GM18517 (cell line): ENCODE measurements around the gene PTPRN2.
"Not testable (repeated sequence)": the region's sequence is repeated elsewhere in the genome, so short reads cannot be mapped to it uniquely, and the experiment has no call there.

Experiments
- ATAC-seq: cut with Tn5 transposase; IDR thresholded peaks from one replicate; pipeline ENCODE4 v1.9.1; 2021; ENCODE audit warnings: mild to moderate bottlenecking, moderate library complexity; ENCODE audit not compliant: unreplicated experiment

PTPRN2 gene

DNA sequence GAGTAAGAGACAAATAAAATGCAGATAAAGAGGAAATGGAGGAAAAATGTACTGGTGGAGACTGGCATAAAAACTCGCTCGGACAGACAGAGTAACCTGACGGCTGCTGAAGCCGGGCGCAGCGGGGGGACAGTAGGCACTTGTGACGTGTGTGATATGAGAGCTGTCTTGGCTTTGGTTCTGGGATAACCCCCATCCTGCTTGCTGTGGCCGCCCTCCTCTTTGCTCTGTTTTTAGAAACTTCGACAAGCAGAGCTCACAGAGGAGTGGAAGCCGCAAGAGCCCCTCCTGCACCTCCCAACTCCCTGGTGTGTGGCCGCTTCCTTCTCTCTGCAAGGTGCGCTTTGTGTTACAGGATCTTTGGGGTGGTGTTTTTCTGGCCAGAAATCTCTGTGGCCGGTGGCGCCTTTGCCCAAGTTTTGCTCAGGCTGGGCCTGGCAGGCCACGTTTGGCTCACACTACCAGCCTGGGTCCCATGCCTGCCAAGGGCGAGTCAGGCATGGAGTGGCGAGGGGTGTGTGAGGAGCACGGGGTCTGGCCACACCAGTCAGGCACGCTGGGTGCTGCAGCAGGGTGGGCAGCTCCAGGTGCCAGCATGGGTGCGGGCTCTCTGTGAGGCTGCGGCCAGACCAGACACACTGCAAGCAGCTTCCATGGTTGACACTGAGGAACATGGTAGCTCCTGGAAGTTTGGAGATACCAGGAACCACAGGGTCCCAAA is 982.8 kb downstream of the PTPRN2 start:
- no peak for ATAC-seq

DNA sequence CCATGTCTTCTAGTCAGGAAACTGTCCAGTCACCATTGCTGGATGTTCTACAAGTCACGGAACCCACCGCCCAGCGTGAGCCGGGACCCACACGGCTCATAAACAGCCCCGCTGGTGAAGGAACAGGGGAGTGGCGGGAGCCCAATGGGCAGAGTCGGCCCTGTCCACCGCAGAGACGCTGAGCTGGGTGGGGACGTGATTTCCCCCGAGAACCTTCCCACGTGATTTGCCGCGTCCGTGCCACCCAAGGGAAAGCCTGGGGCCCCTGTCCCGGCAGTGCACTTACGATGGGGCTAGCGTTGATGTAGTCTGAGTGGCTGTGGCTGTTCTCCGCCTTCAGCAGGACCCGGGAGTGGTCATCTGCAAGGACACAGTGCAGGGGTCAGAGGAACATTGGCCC is 983.9 kb downstream of the PTPRN2 start:
- ATAC-seq, result no peak

DNA sequence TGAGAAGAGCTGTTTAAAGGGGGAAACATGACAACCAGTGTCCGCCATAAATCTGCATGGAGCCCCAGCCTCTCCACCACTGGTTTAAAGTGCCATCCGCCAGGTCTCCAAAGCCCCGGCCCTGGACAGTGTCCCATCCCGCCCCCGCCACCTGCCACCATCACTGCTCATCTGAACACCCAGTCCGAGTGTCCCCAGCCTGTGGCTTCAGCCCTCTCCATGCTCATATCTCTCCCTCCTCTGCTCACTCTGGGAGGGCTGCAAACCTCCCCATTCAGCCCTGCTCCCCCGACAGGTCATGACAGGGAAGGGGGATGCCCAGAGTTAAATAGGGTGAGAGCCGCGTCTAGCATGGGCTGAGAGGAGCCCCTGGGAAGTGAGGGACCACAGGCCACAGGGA is 984.6 kb downstream of the PTPRN2 start:
- no peak for ATAC-seq

DNA sequence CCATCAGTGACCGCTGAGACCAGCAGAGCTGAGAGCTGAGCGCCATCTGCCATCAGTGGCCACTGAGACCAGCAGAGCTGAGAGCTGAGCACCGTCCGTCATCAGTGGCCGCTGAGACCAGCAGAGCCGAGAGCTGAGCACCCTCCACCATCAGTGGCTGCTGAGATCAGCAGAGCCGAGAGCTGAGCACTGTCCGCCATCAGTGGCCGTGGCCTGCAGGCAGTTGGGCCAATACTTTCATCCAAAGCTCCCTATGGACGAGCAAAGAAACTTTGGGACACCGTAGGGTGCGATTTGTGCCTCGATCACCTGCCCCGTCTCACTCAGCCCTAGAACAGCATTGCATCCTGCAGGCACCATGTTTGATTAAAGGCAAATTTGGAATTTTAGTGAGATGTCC is 985.0 kb downstream of the PTPRN2 start:
- no peak for ATAC-seq

DNA sequence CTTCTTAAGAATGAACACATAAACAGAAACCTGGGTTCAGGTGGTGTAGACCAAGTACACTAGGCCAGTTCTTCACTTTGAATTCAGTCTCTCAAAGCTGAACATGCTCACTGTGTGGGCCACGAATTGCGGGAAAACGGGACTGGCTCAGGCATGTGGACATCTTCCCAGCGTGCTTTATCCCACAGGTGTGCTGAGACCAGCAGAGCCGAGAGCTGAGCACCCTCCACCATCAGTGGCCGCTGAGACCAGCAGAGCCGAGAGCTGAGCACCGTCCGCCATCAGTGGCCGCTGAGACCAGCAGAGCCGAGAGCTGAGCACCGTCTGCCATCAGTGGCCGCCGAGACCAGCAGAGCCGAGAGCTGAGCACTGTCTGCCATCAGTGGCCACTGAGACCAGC is 985.5 kb downstream of the PTPRN2 start:
- ATAC-seq, result no peak

DNA sequence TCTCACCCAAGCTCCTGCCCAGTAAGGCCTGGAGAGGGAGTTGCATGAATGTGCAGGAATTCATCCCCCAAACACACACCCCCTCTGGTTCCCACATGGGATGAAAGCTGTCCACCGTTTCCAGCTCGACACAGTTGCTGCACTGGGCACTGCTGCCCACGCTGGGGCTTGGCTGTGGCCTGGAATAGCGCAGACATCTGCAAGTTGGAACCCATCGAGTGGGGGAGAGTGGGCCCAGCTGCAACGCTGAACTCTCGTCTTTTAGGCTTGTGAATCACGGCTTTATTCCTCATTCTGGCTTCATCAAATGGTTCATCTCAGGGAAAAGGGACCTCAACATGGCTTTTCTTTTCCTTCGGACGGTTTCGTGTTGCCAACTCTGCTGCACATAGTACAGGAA is 986.1 kb downstream of the PTPRN2 start:
- ATAC-seq, result no peak

DNA sequence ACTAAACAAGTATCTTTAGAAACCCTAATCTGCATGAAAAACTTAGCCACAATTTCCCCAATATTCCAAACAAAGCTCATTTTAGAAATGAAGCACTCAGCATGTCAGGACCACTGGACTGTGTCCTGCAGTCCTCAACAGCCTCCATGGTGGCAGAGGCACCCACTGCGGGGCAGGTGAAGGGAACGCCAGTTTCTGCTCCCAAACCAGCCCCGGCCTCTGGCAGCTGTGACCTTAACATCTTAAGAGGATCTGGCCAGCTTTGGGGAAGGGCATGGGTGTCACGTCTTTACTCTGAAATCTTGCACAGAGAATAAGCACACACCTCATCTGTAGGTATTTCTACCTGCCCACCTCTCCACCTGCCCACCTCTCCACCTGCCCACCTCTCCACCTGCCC is 988.1 kb downstream of the PTPRN2 start:
- no peak for ATAC-seq

DNA sequence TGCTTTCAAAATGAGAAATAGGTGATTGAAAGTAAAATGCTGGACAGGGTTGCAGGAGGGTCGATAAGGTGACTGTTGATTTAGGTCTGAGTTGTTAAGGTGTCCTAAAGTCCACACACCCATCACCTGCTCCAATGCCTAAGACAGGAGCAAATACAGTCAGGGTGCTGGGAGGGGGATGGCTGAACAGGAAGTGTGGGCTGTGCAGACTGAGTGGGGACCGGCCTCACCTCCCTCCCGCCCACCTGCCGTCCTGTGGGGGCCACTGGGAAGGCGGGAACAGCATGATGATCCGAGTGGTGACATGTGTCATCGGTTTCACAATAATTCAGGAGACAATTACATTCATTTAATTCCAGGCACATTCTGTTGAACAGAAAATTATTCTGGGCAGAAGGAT is 990.1 kb downstream of the PTPRN2 start:
- no peak for ATAC-seq

DNA sequence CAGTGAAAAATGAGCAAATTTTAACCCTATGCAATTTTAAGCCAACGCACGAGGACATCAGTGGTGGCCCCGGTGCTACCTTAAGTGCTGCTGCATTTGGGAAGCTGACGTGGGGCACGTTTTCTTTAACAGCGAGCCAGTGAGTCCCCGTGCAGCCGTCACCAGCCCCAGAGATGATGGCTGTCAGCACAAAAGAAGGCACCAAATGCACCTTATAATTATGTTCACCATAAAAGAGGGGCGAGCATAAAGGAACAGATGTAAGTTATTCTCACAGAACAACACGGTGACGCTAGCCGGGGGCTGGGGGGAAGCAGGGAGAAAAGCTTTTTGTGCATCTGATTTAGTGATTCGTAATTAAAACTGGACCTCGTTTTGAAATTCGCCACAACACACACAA is 990.7 kb downstream of the PTPRN2 start:
- no peak for ATAC-seq

DNA sequence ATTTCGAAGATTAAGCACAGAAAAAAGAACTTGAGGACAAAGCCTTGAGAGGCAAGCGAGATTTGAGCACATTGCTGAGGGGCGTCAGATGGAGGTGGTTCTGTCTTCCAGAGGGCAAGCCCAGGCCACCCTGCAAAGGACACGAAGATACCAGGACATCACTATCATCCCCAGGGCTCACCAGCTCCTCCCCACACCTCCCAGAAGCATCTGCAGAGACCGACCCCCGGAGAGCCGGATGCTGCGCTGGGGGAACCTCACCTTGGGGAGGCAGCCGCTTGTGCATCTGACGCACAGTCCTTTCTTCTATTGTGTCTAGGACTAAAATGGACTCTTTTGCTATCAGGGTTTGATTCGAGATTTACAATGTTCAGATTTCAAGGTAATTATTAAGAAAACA is 991.2 kb downstream of the PTPRN2 start:
- ATAC-seq, result no peak

DNA sequence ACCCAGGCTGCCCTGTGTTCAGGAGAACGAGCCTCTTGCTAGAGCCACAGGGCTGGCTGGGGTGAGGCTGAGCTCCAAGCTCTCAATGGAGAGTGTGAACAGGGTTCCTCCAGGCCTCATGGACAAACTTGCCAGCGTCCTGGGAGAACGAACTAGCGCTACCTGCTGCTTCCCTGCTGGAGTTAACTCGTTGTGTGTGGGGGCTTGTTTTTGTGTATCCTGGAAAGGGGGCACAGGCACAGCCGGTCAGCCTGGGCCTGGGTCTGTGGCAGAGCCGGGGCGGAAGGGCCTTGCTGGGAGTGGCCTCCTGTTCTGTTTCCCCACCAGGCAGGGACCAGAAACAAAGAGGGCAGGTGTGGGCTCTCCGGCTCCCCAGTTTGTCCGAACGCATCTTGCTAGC is 991.6 kb downstream of the PTPRN2 start:
- no peak for ATAC-seq

DNA sequence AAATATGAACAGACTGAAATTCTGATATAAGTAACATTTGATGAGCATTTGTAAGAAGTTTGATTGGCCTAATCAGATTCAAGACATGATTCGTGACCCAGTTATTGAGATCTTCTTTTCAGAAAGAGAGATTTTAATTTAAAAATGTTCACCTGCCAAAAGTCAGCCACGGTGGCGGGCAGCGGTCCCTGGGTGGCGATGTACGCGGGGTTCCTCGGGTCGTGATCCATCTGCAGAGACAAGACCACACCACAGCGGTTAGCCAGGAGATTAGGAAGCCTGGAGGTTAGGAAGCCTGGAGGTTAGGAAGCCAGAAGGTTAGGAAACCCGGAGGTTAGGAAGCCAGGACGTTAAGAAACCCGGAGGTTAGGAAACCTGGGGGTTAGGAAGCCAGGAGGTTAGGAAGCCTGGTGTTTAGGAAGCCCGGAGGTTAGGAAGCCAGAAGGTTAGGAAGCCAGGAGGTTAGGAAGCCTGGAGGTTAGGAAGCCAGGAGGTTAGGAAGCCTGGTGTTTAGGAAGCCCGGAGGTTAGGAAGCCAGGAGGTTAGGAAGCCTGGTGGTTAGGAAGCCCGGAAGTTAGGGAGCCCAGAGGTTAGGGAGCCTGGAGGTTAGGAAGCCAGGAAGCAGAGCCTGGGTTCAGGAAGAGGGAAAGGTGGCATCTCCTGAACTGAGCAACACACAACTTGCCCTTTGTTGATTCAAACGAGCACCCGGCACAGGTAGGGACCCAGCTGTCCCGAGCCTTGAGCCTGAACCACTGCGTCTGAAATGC is 992.4 kb downstream of the PTPRN2 start:
- no peak for ATAC-seq

DNA sequence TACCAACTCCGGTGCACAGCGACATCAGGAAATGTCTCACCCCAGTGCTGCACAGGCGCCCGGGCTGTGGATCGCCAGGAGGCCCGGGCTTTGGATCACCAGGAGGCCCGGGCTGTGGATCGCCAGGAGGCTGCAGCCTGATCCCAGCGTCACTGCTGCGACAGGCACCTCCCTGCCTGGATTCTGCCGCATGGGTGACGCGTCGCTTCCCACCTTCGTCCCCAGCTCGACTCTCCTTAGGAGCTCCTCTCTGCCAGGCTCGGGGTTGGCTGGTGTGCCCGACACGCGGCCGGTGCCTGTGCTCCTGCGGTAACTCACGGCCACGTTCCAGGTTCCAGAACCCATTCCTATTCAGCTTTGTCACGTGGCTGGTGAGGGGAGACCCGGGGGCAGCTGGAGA is 993.3 kb downstream of the PTPRN2 start:
- no peak for ATAC-seq

DNA sequence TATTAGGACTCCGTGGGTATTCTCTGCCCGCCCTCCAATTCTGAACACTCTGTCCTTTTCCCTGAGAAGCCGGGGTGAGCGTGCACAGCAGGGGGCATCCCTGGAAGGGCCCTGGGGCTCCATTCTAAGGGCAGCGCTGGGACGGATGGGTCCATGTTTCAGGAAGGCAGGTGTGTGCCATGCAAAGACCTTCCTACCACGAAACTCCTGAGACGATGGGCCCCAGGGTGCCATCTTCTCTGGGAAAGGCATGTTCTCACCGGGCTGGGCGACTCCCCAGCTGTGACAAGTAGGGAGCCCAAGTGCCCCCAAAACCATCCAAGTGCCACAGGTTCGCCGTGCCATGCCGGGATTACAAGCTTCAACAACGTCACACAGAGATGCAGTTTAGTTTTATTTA is 994.1 kb downstream of the PTPRN2 start:
- no peak for ATAC-seq

DNA sequence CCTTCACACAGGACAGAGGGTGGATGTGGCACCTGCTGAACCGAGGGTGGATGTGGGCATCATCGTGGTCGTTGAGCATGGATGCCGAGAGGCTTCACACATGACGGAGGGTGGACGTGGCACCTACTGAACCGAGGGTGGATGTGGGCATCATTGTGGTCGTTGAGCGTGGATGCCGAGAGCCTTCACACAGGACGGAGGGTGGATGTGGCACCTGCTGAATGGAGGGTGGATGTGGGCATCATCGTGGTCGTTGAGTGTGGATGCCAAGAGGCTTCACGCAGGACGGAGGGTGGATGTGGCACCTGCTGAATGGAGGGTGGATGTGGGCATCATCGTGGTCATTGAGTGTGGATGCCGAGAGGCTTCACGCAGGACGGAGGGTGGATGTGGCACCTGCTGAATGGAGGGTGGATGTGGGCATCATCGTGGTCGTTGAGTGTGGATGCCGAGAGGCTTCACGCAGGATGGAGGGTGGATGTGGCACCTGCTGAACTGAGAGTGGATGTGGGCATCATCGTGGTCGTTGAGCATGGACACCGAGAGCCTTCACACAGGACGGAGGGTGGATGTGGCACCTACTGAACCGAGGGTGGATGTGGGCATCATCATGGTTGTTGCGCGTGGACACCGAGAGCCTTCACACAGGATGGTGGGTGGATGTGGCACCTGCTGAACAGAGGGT is 994.8 kb downstream of the PTPRN2 start:
- ATAC-seq, result not testable (repeated sequence)

DNA sequence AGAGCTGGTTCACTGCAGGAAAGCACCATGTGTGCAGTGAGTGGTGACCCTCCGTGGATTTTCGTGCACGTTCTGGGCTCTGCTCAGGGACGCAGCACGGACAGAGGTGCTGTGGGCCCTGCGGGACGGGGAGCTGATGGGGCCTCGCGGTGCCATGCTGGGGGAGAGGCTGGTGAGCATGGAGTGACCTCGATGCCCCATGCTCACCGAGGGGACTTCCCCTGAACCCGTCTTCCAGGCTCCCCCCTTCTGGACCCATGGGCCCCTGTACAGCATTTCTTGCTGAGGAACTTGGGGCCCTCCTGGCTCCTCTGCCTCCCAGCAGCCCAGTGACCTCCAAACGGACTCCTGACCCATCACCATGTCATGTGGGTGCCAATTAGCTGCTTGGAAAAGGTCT is 997.1 kb downstream of the PTPRN2 start:
- no peak for ATAC-seq

DNA sequence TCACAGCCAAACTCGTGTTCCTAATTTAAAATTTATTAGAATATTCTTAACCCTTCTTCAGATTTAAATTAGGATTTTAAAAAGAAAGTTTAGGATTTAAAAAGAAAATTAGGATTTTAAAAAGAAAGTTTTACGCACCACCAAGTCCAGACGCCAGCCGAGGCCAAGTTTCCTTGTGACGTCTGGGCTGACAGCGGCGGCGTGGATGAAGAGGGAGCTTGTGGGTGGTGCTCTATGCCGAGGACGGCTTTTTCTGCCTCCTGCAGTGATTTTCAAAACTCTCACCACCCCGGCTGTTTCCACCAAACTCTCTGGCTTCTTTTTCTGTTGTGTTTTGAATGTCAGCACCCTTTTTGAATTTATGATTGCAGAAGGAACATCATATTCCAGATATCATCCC is 997.9 kb downstream of the PTPRN2 start:
- no peak for ATAC-seq

DNA sequence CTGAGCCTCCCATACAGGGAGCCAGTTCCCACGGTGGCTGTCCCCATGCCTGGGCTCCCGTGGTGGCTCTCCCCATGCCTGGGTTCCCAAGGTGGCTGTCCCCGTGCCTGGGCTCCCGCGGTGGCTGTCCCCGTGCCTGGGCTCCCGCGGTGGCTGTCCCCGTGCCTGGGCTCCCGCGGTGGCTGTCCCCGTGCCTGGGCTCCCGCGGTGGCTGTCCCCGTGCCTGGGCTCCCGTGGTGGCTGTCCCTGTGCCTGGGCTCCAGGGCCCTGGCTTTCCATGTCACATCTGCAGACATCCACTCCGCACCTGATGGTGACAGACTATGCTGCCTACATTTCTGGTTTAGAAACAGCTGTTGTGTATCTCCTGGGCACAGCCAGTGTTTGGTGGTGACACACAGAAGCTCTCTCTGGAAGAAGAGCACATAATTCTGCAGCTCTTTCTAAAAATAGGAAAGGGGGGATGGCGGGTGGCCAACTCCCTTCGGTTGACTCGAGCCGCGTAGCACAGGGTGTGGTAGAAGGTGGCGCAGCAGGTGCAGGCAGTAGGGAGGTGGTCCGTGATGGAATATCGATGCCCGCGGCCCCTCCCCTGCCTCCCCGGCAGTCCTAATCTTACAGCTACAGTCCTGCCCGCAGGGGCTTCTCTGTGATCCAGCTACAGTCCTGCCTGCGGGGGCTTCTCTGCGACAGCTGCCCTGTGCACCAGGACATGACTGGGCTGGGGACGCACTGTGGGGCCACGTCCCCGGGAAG is 999.6 kb downstream of the PTPRN2 start:
- no peak for ATAC-seq

DNA sequence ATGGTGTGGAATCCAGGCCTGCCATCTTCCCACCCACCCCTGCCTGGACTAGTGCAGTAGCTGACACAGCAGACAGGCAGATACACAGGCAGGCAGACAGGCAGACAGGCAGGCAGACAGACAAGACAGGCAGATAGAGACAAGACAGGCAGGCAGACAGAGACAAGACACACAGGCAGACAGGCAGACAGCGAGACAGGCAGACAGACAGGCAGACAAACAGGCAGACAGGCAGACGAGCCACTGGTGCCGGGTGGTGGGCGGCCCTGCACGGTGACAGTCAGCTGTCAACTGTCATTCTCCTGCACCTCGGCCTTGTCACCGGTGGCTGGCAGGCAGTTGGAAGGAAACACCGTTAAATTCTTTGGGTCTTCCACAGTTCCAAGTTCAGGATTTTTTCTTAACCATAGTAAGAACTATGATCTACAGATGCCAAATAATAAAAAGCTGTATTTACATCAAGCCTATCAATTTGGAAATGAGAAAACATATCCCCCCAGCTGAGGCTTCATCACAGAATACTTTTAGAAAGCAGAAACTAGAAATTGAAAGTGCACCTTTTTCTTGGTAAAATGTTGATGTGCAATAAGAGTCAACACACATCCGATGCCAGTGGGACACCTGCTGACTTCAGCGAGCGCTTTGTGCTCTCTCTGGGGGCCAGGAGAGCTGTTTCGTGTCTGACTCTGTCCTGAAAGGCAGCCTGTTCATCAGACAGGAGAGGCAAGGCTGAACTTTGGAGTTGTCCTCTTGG is 1000.4 kb downstream of the PTPRN2 start:
- no peak for ATAC-seq

DNA sequence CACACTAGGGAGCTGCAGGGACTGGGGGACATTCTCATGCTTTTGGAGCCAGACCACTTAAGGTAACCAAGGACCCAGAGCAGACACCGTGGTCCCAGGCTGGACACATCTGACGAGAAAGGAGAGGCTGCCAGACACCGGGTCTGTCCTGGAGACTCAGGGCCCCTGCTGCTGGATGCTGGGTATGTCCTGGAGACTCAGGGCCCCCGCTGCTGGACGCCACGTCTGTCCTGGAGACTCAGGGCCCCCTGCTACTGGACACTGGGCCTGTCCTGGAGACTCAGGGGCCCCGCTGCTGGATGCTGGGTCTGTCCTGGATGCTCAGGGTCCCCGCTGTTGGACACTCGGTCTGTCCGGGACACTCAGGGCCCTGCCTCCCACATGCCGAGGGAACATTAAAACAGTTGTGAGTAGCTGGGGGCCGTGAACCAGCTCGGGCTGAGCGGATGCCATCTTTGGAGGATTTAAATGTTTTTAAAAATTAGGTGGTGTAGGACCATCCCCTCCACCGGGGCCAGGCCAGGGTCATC is 1001.1 kb downstream of the PTPRN2 start:
- ATAC-seq, result no peak
